GM18868 (cell line): Measurements from ENCODE around the gene EFCAB6.

ENCODE experiments used
- ATAC-seq: cut with Tn5 transposase; IDR thresholded peaks from one replicate; pipeline ENCODE4 v1.9.1; 2021; ENCODE audit warnings: mild to moderate bottlenecking, moderate library complexity; ENCODE audit not compliant: unreplicated experiment

Gene EFCAB6

GRCh38 chr22:43830931-43831560 is 18.9 kb upstream of the EFCAB6 start:
- no peak for ATAC-seq

GRCh38 chr22:43829904-43830851 is 18.1 kb upstream of the EFCAB6 start:
- no peak for ATAC-seq

GRCh38 chr22:43828998-43829782 is 17.1 kb upstream of the EFCAB6 start:
- ATAC-seq = no peak

- no peak for ATAC-seq
Observed at GRCh38 chr22:43828725-43828997, 16.6 kb upstream of the EFCAB6 start.

- ATAC-seq = no peak
Observed at GRCh38 chr22:43827926-43828724, 16.0 kb upstream of the EFCAB6 start.

- no peak for ATAC-seq
Observed at GRCh38 chr22:43827003-43827735, 15.1 kb upstream of the EFCAB6 start.

GRCh38 chr22:43826142-43827002 is 14.3 kb upstream of the EFCAB6 start:
- no peak for ATAC-seq

- ATAC-seq = no peak
Observed at GRCh38 chr22:43825651-43826050, 13.5 kb upstream of the EFCAB6 start.

GRCh38 chr22:43824724-43825420 is 12.8 kb upstream of the EFCAB6 start:
- no peak for ATAC-seq

- ATAC-seq = no peak
Observed at GRCh38 chr22:43823911-43824665, 12.0 kb upstream of the EFCAB6 start.

GRCh38 chr22:43823353-43823908 is 11.3 kb upstream of the EFCAB6 start:
- ATAC-seq = no peak

GRCh38 chr22:43821606-43822425 is 9.7 kb upstream of the EFCAB6 start:
- no peak for ATAC-seq

GRCh38 chr22:43820651-43821305 is 8.7 kb upstream of the EFCAB6 start:
- ATAC-seq = no peak

- no peak for ATAC-seq
Observed at GRCh38 chr22:43819931-43820640, 8.0 kb upstream of the EFCAB6 start.

- no peak for ATAC-seq
Observed at GRCh38 chr22:43819421-43819921, 7.4 kb upstream of the EFCAB6 start.
